Measurements from ENCODE around the gene EMC7. TPM values are rescaled to one million over a fixed set of nuclear protein-coding genes. Genes with fewer than 3 reads are reported as not detected.

EMC7 gene
- total RNA-seq, 2 donors from 2014 or later, result 36.7 to 44.5 TPM

DNA sequence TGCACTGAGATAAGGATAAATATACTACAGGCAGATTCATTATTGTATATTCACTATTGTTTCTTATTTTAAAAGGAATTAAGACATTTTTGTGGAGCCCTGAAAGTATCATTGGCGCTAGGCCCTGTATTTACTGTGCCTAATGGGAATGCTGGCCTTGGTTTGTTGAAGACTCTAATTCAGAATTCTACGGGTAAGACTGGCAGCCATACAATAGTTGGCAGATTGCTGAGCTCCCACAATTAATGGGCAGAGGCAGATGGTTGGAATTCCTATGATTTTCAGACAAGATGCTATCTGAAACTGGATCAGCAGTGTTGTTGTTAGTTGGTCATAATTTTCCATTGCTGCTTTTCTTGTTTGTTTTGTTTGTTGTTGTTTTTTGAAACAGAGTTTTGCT lies 15.0 kb upstream of the EMC7 start:
- Mint-ChIP-seq H3K27ac (no peak overlapping the region), H3K9me3 (peaks cover 2% of the 10 kb centered on the region), H3K4me1 (no peaks in the 10 kb centered on the region), H3K4me3 (no peak overlapping the region), H3K27me3 (ENCODE audit: insufficient read depth) (no peaks in the 10 kb centered on the region), H3K36me3 (ENCODE audit: low read depth) (no peaks in the 10 kb centered on the region)
- whole genome bisulfite sequencing, 2 experiments (ENCODE audit: insufficient coverage in 1 of 2, insufficient read length in 1 of 2), result 90 to 100% methylated on average over 2 of the region's 2 CpGs
- no peaks in the 10 kb centered on the region for H3K27me3 ChIP-seq (ENCODE audit: control insufficient read depth, insufficient read depth, low read length, poor library complexity, severe bottlenecking)
- H3K9me3 ChIP-seq (ENCODE audit: control insufficient read depth, low read length), result no peaks in the 10 kb centered on the region
- no peak overlapping the region for H3K27ac ChIP-seq (ENCODE audit: low read depth, low read length)
- H3K9ac ChIP-seq (ENCODE audit: extremely low read depth, low read length, poor library complexity, severe bottlenecking), result no peak overlapping the region
- no peak for DNase-seq
- TF ChIP-seq, protein P1, sequence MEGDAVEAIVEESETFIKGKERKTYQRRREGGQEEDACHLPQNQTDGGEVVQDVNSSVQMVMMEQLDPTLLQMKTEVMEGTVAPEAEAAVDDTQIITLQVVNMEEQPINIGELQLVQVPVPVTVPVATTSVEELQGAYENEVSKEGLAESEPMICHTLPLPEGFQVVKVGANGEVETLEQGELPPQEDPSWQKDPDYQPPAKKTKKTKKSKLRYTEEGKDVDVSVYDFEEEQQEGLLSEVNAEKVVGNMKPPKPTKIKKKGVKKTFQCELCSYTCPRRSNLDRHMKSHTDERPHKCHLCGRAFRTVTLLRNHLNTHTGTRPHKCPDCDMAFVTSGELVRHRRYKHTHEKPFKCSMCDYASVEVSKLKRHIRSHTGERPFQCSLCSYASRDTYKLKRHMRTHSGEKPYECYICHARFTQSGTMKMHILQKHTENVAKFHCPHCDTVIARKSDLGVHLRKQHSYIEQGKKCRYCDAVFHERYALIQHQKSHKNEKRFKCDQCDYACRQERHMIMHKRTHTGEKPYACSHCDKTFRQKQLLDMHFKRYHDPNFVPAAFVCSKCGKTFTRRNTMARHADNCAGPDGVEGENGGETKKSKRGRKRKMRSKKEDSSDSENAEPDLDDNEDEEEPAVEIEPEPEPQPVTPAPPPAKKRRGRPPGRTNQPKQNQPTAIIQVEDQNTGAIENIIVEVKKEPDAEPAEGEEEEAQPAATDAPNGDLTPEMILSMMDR (conservative IDR thresholded peaks at IDR 0.05), result no peak
- no peak overlapping the region for H3K4me3 ChIP-seq (ENCODE audit: low read length)
- no peaks in the 10 kb centered on the region for H3K36me3 ChIP-seq (ENCODE audit: control insufficient read depth, insufficient read depth, low read length)
- no peaks in the 10 kb centered on the region for H3K4me1 ChIP-seq (ENCODE audit: control insufficient read depth, insufficient read depth, low read length)

DNA sequence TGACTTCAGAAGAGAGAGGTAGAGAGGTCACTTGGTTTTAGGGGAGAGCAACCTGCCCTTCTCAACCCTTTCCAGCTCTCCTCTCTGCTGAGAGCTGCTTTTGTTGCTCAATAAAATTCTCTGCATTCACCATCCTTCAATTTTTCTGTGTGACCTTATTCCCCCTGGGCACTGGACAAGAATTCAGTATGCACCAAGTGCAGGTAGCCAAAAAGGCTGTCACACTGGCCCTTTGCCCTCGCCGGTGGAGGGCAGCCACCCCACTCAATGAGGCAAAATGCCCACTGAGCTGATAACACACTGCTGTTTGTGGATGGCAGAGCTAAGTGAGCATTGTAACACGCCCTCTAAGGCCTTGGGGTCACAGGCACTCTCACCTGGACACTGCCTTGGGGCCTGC lies 13.1 kb upstream of the EMC7 start:
- H3K27ac Mint-ChIP-seq, result no peak overlapping the region
- H3K4me1 ChIP-seq (ENCODE audit: control insufficient read depth, insufficient read depth, low read length), result no peaks in the 10 kb centered on the region
- WGBS, 2 experiments (ENCODE audit: insufficient coverage in 1 of 2, insufficient read length in 1 of 2), result 87 to 95% methylated on average over 3 of the region's 3 CpGs
- H3K9me3 Mint-ChIP-seq, result no peaks in the 10 kb centered on the region
- no peaks in the 10 kb centered on the region for H3K27me3 Mint-ChIP-seq (ENCODE audit: insufficient read depth)
- H3K9me3 ChIP-seq (ENCODE audit: control insufficient read depth, low read length), result no peaks in the 10 kb centered on the region
- H3K27me3 ChIP-seq (ENCODE audit: control insufficient read depth, insufficient read depth, low read length, poor library complexity, severe bottlenecking), result no peaks in the 10 kb centered on the region
- H3K9ac ChIP-seq (ENCODE audit: extremely low read depth, low read length, poor library complexity, severe bottlenecking), result no peak overlapping the region
- peaks cover 3% of the 10 kb centered on the region for H3K4me1 Mint-ChIP-seq
- no peak overlapping the region for H3K4me3 Mint-ChIP-seq
- H3K36me3 ChIP-seq (ENCODE audit: control insufficient read depth, insufficient read depth, low read length), result no peaks in the 10 kb centered on the region
- TF ChIP-seq, protein P1 (conservative IDR thresholded peaks at IDR 0.05), result no peak
- DNase-seq, result no peak
- no peaks in the 10 kb centered on the region for H3K36me3 Mint-ChIP-seq (ENCODE audit: low read depth)
- no peak overlapping the region for H3K4me3 ChIP-seq (ENCODE audit: low read length)
- H3K27ac ChIP-seq (ENCODE audit: low read depth, low read length), result no peak overlapping the region

DNA sequence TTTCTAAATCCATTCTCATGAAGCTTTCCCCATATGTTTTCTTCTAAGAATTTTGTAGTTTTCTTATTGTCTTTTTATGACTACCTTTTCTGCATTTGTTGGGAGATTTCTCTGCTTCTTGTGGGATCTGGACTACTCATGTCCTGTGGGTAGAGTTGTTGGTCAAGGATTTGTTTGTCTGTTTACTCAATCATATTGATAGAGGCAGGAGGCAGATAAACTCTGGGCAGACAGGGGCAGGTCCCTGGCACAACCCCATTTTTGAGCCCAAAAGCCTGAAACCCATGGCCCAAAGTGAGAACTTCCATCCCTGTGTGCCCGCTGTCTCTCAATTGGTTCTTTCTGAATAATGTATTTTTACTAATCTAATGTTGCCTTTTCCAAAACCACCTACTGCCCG lies 12.6 kb upstream of the EMC7 start:
- Histone ChIP-seq H3K9ac (ENCODE audit: extremely low read depth, low read length, poor library complexity, severe bottlenecking) (no peak overlapping the region), H3K9me3 (ENCODE audit: control insufficient read depth, low read length) (no peaks in the 10 kb centered on the region), H3K36me3 (ENCODE audit: control insufficient read depth, insufficient read depth, low read length) (no peaks in the 10 kb centered on the region), H3K4me1 (ENCODE audit: control insufficient read depth, insufficient read depth, low read length) (no peaks in the 10 kb centered on the region), H3K27me3 (ENCODE audit: control insufficient read depth, insufficient read depth, low read length, poor library complexity, severe bottlenecking) (no peaks in the 10 kb centered on the region), H3K4me3 (ENCODE audit: low read length) (no peak overlapping the region), H3K27ac (ENCODE audit: low read depth, low read length) (no peak overlapping the region)
- no peaks in the 10 kb centered on the region for H3K27me3 Mint-ChIP-seq (ENCODE audit: insufficient read depth)
- no peaks in the 10 kb centered on the region for H3K9me3 Mint-ChIP-seq
- H3K4me1 Mint-ChIP-seq, result peaks cover 3% of the 10 kb centered on the region
- H3K4me3 Mint-ChIP-seq, result no peak overlapping the region
- TF ChIP-seq, protein P1 (conservative IDR thresholded peaks at IDR 0.05), result no peak
- no peak for DNase-seq
- no peaks in the 10 kb centered on the region for H3K36me3 Mint-ChIP-seq (ENCODE audit: low read depth)
- H3K27ac Mint-ChIP-seq, result no peak overlapping the region
- 50% methylated on average over 2 of the region's 2 CpGs; no CpG with 5 or more reads in 1 of the 2 experiments for WGBS, 2 experiments (ENCODE audit: insufficient coverage in 1 of 2, insufficient read length in 1 of 2)

Data from endodermal cell (in vitro differentiated cells).